HCT116 (cell line): ENCODE data around the gene VWF. TPM values are rescaled to one million over a fixed set of nuclear protein-coding genes. Genes with fewer than 3 reads are reported as not detected.

ENCODE experiments used
- ATAC-seq: fragments of 200-7000 bp; cut with Tn5 transposase; 2 replicates; pipeline ENCODE4 v1.9.1; 2020; ENCODE audit warnings: mild to moderate bottlenecking, moderate library complexity
- BruUV-seq: library from RNA; stranded (reverse); fragments of 400-500 nt; replicated peaks from 2 replicates; lab custom pipeline; 2021; lab: Mats Ljungman, UMichigan
- CTCF ChIA-PET: fragments of 300-600 bp; sonication (Branson Sonifier 250); formaldehyde crosslinking; loops from one replicate; lab custom pipeline; 2021; ENCODE audit warnings: antibody characterized with exemption; lab: Charles Lee
- POLR2A ChIA-PET: fragments of 300-600, 350-600 bp; sonication (Branson Sonifier 250); formaldehyde crosslinking; loops from one replicate; lab custom pipeline; 2021; ENCODE audit warnings: antibody characterized with exemption; lab: Charles Lee
- RAD21 ChIA-PET, 2 experiments: fragments of 300-600 bp; sonication (Branson Sonifier 250); formaldehyde crosslinking; loops; one replicate each; lab custom pipeline; 2023; ENCODE audit warnings: low total read pairs in 2 of 2; ENCODE audit not compliant: uncharacterized antibody in 2 of 2, unreplicated experiment in 2 of 2, low non-redundant PET in 1 of 2; lab: Charles Lee
- DNase-seq: peaks from one replicate; pipeline ENCODE4 v3.0.0-alpha.2; 2010; ENCODE audit warnings: low read depth, low spot score
- H2AFZ ChIP-seq: fragments of 200-600 bp; shearing (Covaris generic), sonication (generic); 2 replicates; pipeline ENCODE4 v1.6.1; 2017; ENCODE audit warnings: low read depth, mixed run types, mixed read lengths, antibody characterized with exemption, low read length; ENCODE audit not compliant: poor library complexity, severe bottlenecking
- H3K27ac ChIP-seq: 2 replicates; pipeline ENCODE4 v1.5.1; 2012; ENCODE audit warnings: low read depth, low read length
- H3K27me3 ChIP-seq: fragments of 200-600 bp; sonication (generic); 2 replicates; pipeline ENCODE4 v1.6.1; 2016; ENCODE audit warnings: mixed run types, low read length, mixed read lengths; ENCODE audit not compliant: insufficient read depth
- H3K36me3 ChIP-seq, 2 experiments: fragments of 200-500 bp in 1 of 2; fragments of 200-600 bp in 1 of 2; sonication (Bioruptor generic) in 1 of 2; sonication (generic) in 1 of 2; 2 replicates each; pipeline versions ENCODE4 v1.5.1 to v1.6.1; 2014 to 2016; ENCODE audit warnings: low read length in 2 of 2, inconsistent platforms in 1 of 2, mixed read lengths in 1 of 2, mixed run types in 1 of 2; ENCODE audit not compliant: insufficient read depth in 2 of 2, control insufficient read depth in 1 of 2
- H3K4me1 ChIP-seq, 2 experiments: fragments of 200-600 bp in 1 of 2; sonication (generic) in 1 of 2; 2 replicates each; pipeline versions ENCODE4 v1.5.1 to v1.6.1; 2012 to 2017; ENCODE audit warnings: low read length in 2 of 2, inconsistent platforms in 1 of 2, mild to moderate bottlenecking in 1 of 2, mixed read lengths in 1 of 2, mixed run types in 1 of 2, moderate library complexity in 1 of 2; ENCODE audit not compliant: insufficient read depth in 2 of 2, control insufficient read depth in 1 of 2
- H3K4me2 ChIP-seq: fragments of 200-600 bp; sonication (generic); 2 replicates; pipeline ENCODE4 v1.6.1; 2017; ENCODE audit warnings: mixed run types, low read length, mixed read lengths
- H3K4me3 ChIP-seq, 2 experiments: fragments of 200-600 bp in 1 of 2; sonication (generic) in 1 of 2; replicated peaks in 1 of 2; 2 replicates each; pipeline ENCODE4 v1.5.1; 2011 to 2016; ENCODE audit warnings: low read length in 2 of 2, control low read depth in 1 of 2, low read depth in 1 of 2, mild to moderate bottlenecking in 1 of 2, mixed read lengths in 1 of 2, mixed run types in 1 of 2
- H3K79me2 ChIP-seq: fragments of 200-600 bp; sonication (generic); 2 replicates; pipeline ENCODE4 v1.6.1; 2017; ENCODE audit warnings: mild to moderate bottlenecking, mixed run types, low read length, moderate library complexity, mixed read lengths; ENCODE audit not compliant: insufficient read depth
- H3K9ac ChIP-seq: fragments of 200-600 bp; sonication (generic); 2 replicates; pipeline ENCODE4 v1.6.1; 2016; ENCODE audit warnings: low read length, mixed read lengths
- H3K9me2 ChIP-seq: fragments of 200-600 bp; sonication (generic), shearing (Covaris generic); 2 replicates; pipeline ENCODE4 v1.6.1; 2017; ENCODE audit warnings: mixed run types, mild to moderate bottlenecking, moderate library complexity; ENCODE audit not compliant: insufficient read depth
- H3K9me3 ChIP-seq, 2 experiments: fragments of 200-500 bp in 1 of 2; fragments of 200-600 bp in 1 of 2; sonication (Bioruptor generic) in 1 of 2; sonication (generic) in 1 of 2; 2 replicates each; pipeline ENCODE4 v1.6.1; 2014 to 2017; ENCODE audit warnings: low read length in 2 of 2, mixed read lengths in 2 of 2, inconsistent platforms in 1 of 2, low read depth in 1 of 2, mild to moderate bottlenecking in 1 of 2, mixed run types in 1 of 2, moderate library complexity in 1 of 2; ENCODE audit not compliant: control insufficient read depth in 1 of 2, insufficient read depth in 1 of 2
- H4K20me1 ChIP-seq: fragments of 200-600 bp; sonication (generic), shearing (Covaris generic); 2 replicates; pipeline ENCODE4 v1.6.1; 2017; ENCODE audit warnings: mixed run types, mild to moderate bottlenecking, moderate library complexity; ENCODE audit not compliant: insufficient read depth
- ATF3 ChIP-seq: IDR thresholded peaks from 2 replicates; pipeline ENCODE4 v1.6.1; 2012
- CBX3 ChIP-seq: IDR thresholded peaks from 2 replicates; pipeline ENCODE4 v1.6.1; 2012; ENCODE audit warnings: low read depth
- EGR1 ChIP-seq: IDR thresholded peaks from 2 replicates; pipeline ENCODE4 v1.6.1; 2012; ENCODE audit warnings: low read depth
- ELF1 ChIP-seq: IDR thresholded peaks from 2 replicates; pipeline ENCODE4 v1.6.1; 2012; ENCODE audit warnings: low read depth, borderline replicate concordance
- EZH2 ChIP-seq: fragments of 200-600 bp; sonication (generic); IDR thresholded peaks from 2 replicates; pipeline ENCODE4 v1.6.1; 2017; ENCODE audit warnings: antibody characterized with exemption, mixed run types
- EZH2phosphoT487 ChIP-seq: fragments of 200-600 bp; IDR thresholded peaks from 2 replicates; pipeline ENCODE4 v1.6.1; 2018; ENCODE audit warnings: antibody characterized with exemption, borderline replicate concordance
- FOSL1 ChIP-seq: IDR thresholded peaks from 2 replicates; pipeline ENCODE4 v1.6.1; 2012; ENCODE audit warnings: low read depth
- JUND ChIP-seq: IDR thresholded peaks from 2 replicates; pipeline ENCODE4 v1.6.1; 2012
- MAX ChIP-seq: IDR thresholded peaks from 2 replicates; pipeline ENCODE4 v1.6.1; 2012
- POLR2A ChIP-seq: IDR thresholded peaks from 2 replicates; pipeline ENCODE4 v1.7.0; 2011; ENCODE audit warnings: borderline replicate concordance; ENCODE audit not compliant: insufficient read depth, insufficient read length; ENCODE audit errors: extremely low read depth
- RAD21 ChIP-seq: IDR thresholded peaks from 2 replicates; pipeline ENCODE4 v1.6.1; 2012; ENCODE audit warnings: low read depth, mild to moderate bottlenecking
- SIN3A ChIP-seq: IDR thresholded peaks from 2 replicates; pipeline ENCODE4 v1.6.1; 2012; ENCODE audit warnings: low read depth
- SP1 ChIP-seq: IDR thresholded peaks from 2 replicates; pipeline ENCODE4 v1.6.1; 2012; ENCODE audit warnings: low read depth
- TCF7L2 ChIP-seq: IDR thresholded peaks from 2 replicates; pipeline ENCODE4 v1.7.0; 2011; ENCODE audit warnings: borderline replicate concordance, inconsistent platforms; ENCODE audit not compliant: insufficient read depth, insufficient read length; ENCODE audit errors: extremely low read depth
- ZBTB33 ChIP-seq: IDR thresholded peaks from 2 replicates; pipeline ENCODE4 v1.6.1; 2011; ENCODE audit warnings: mild to moderate bottlenecking, low read length, moderate library complexity; ENCODE audit not compliant: insufficient replicate concordance; ENCODE audit errors: extremely low read depth
- ZFX ChIP-seq: fragments of 450-650 bp; IDR thresholded peaks from 2 replicates; pipeline ENCODE4 v1.6.1; 2017
- ZNF274 ChIP-seq: fragments of 200-500 bp; sonication (Bioruptor generic); IDR thresholded peaks from 2 replicates; pipeline ENCODE4 v1.6.1; 2014; ENCODE audit warnings: mild to moderate bottlenecking, low read depth, low read length, inconsistent platforms
- intact Hi-C: fragments of 100-400 bp; cut with micrococcal nuclease; formaldehyde crosslinking; loops from 2 replicates; pipeline ENCODE4 v1.10.0; 2022
- total RNA-seq: library from RNA; stranded (reverse); gene quantifications from one replicate; pipeline ENCODE4 v1.2.1, GENCODE V29; 2021; ENCODE audit not compliant: unreplicated experiment
- TF ChIP-seq, protein P1 (sequence below), 3 experiments: fragments of 200-600 bp in 1 of 3; sonication (generic) in 1 of 3; IDR thresholded peaks in 2 of 3; conservative IDR thresholded peaks in 1 of 3; 2 replicates each; pipeline ENCODE4 v1.5.1; 2012 to 2017; ENCODE audit warnings: low read depth in 2 of 3, low read length in 2 of 3, antibody characterized with exemption in 1 of 3, borderline replicate concordance in 1 of 3, control low read depth in 1 of 3, mild to moderate bottlenecking in 1 of 3, mixed read lengths in 1 of 3, mixed run types in 1 of 3, moderate library complexity in 1 of 3; ENCODE audit not compliant: insufficient read depth in 1 of 3

The VWF gene
- total RNA-seq, 1 experiment from 2014 or later: 0.57 TPM

DNA sequence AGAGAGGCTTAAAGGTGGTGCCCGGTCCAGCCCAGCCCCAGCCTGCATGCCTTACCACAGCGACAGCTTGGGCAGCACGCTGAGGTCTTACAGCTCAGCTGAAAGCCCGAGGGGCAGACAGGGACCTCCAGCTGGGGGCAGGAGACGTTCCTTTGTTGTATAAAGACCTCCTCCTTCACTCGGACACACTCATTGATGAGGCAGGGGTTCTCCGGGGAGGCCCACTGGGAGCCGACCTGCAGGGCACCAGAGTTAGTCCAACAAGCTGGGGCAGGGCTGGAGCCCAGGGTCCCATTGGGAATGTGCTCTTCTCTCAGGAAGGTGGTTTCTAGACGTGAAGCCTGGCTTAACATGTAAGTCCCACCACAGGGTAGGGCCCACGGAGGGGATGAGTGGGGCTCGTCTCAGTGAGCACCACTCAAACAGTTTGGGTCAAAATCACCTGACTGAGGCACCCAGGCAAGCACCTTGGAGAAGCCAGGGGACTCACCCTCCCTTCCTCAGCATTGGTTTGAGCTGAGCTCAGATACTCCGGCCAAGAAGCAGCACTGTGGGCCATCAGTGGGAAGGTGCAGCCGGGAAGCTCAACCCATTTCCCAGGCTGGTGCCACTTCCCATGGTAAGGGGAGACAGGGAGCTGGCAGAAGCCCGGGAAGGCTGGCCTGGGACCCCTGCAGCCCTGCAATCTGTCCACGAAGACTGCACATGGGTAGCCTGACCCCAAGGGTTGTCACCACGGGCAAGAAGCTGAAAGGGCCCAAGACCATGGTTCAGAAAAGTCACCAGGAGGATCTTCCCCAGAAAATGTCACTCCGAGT is 155.1 kb downstream of the VWF start:
- Histone ChIP-seq H3K27ac (no peak overlapping the region), H3K36me3 (no peaks in the 10 kb centered on the region), H2AFZ (no peak overlapping the region), H3K79me2 (no peaks in the 10 kb centered on the region), H3K9ac (no peak overlapping the region), H3K9me3 (no peaks in the 10 kb centered on the region), H3K4me1 (no peaks in the 10 kb centered on the region; a peak in 1 of 4 replicates), H3K27me3 (no peaks in the 10 kb centered on the region), H3K4me3 (no peak overlapping the region), H4K20me1 (no peaks in the 10 kb centered on the region), H3K4me2 (no peak overlapping the region), H3K9me2 (no peaks in the 10 kb centered on the region)
- ChIA-PET POLR2A (no interaction called here), RAD21 (no interaction called here), CTCF (no interaction called here)
- DNase-seq: no peak
- intact Hi-C loops: no loop called here
- TF ChIP-seq POLR2A (no peak), SP1 (no peak), ZNF274 (no peak), CBX3 (no peak), FOSL1 (no peak), ZBTB33 (no peak), ELF1 (no peak), JUND (no peak), EGR1 (no peak), SIN3A (no peak), MAX (no peak), ATF3 (no peak), RAD21 (no peak), EZH2phosphoT487 (no peak), ZFX (no peak), EZH2 (no peak), TCF7L2 (no peak)
- TF ChIP-seq, protein P1, sequence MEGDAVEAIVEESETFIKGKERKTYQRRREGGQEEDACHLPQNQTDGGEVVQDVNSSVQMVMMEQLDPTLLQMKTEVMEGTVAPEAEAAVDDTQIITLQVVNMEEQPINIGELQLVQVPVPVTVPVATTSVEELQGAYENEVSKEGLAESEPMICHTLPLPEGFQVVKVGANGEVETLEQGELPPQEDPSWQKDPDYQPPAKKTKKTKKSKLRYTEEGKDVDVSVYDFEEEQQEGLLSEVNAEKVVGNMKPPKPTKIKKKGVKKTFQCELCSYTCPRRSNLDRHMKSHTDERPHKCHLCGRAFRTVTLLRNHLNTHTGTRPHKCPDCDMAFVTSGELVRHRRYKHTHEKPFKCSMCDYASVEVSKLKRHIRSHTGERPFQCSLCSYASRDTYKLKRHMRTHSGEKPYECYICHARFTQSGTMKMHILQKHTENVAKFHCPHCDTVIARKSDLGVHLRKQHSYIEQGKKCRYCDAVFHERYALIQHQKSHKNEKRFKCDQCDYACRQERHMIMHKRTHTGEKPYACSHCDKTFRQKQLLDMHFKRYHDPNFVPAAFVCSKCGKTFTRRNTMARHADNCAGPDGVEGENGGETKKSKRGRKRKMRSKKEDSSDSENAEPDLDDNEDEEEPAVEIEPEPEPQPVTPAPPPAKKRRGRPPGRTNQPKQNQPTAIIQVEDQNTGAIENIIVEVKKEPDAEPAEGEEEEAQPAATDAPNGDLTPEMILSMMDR (IDR thresholded peaks at IDR 0.05 in 2 of 3, conservative IDR thresholded peaks at IDR 0.05 in 1 of 3; ENCODE audit: borderline replicate concordance in 1 of 3, insufficient read depth in 1 of 3, low read depth in 2 of 3, low read length in 2 of 3): no peak
- ATAC-seq: no peak
- BruUV-seq: no TSS peak
